CD4-positive, CD25-positive, alpha-beta regulatory T cell (primary cell): ENCODE results near the gene EIF2A. TPM values are rescaled to one million over a fixed set of nuclear protein-coding genes. Genes with fewer than 3 reads are reported as not detected.
A peak's percentile ranks its signal among the peaks of the same experiment; 100 is the strongest.

ENCODE experiments used
- ATAC-seq, 2 donors: fragments of 150-1000 bp; cut with Tn5 transposase; one replicate each; pipeline ENCODE4 v1.10.0; 2021; ENCODE audit warnings: low read depth in 2 of 2, moderate number of reproducible peaks in 2 of 2, moderate library complexity in 1 of 2
- DNase-seq, 3 donors: peaks; one replicate each; pipeline versions ENCODE4 v3.0.0 to v3.0.0-alpha.2; 2012 to 2022; ENCODE audit warnings: mixed read lengths in 1 of 3
- H3K27ac ChIP-seq: one replicate; pipeline ENCODE4 v1.7.0; 2013; ENCODE audit warnings: mild to moderate bottlenecking, low read length; ENCODE audit not compliant: insufficient read depth, poor library complexity, severe bottlenecking
- H3K27me3 ChIP-seq: one replicate; pipeline ENCODE4 v1.7.0; 2013; ENCODE audit warnings: low read length; ENCODE audit not compliant: control insufficient read depth, insufficient read depth
- H3K36me3 ChIP-seq: one replicate; pipeline ENCODE4 v1.7.0; 2013; ENCODE audit warnings: mild to moderate bottlenecking, low read length, moderate library complexity; ENCODE audit not compliant: control insufficient read depth, insufficient read depth
- H3K4me1 ChIP-seq: 2 replicates; pipeline ENCODE4 v1.7.0; 2013; ENCODE audit warnings: mild to moderate bottlenecking, low read length; ENCODE audit not compliant: insufficient read depth, control insufficient read depth, poor library complexity, severe bottlenecking
- H3K4me3 ChIP-seq: one replicate; pipeline ENCODE4 v1.7.0; 2013; ENCODE audit warnings: low read depth, mild to moderate bottlenecking, low read length, moderate library complexity
- H3K9me3 ChIP-seq, 2 experiments: 1 replicate in 1 of 2; 2 replicates in 1 of 2; pipeline ENCODE4 v1.7.0; 2013; ENCODE audit warnings: low read length in 2 of 2, mild to moderate bottlenecking in 1 of 2, moderate library complexity in 1 of 2; ENCODE audit not compliant: control insufficient read depth in 2 of 2
- H3K27ac Mint-ChIP-seq, 3 donors: one replicate each; pipeline ENCODE4 v1.8.0; 2020 to 2022; ENCODE audit warnings: mild to moderate bottlenecking in 3 of 3, mixed read lengths in 3 of 3, moderate library complexity in 2 of 3
- H3K27me3 Mint-ChIP-seq: one replicate; pipeline ENCODE4 v1.8.0; 2022; ENCODE audit warnings: mild to moderate bottlenecking, mixed read lengths
- H3K36me3 Mint-ChIP-seq: one replicate; pipeline ENCODE4 v1.8.0; 2020; ENCODE audit warnings: mixed read lengths
- H3K4me1 Mint-ChIP-seq, 4 donors: one replicate each; pipeline ENCODE4 v1.8.0; 2020 to 2022; ENCODE audit warnings: mixed read lengths in 4 of 4, mild to moderate bottlenecking in 1 of 4
- H3K4me3 Mint-ChIP-seq, 4 donors: one replicate each; pipeline ENCODE4 v1.8.0; 2020 to 2022; ENCODE audit warnings: mild to moderate bottlenecking in 4 of 4, mixed read lengths in 4 of 4, moderate library complexity in 3 of 4
- H3K9me3 Mint-ChIP-seq, 7 donors: one replicate each; pipeline ENCODE4 v1.8.0; 2020 to 2022; ENCODE audit warnings: mixed read lengths in 7 of 7, mild to moderate bottlenecking in 3 of 7, moderate library complexity in 2 of 7
- polyA plus RNA-seq, 4 donors: library from polyadenylated mRNA; unstranded; fragments of 300-500 nt; fragmentation: Illumina TruSeq; gene quantifications; one replicate each; pipeline ENCODE4 v1.2.3, GENCODE V29; 2021
- total RNA-seq: library from RNA; stranded (reverse); gene quantifications from one replicate; pipeline ENCODE4 v1.2.3, GENCODE V29; 2022

Gene EIF2A
- total and polyA plus RNA-seq, 5 donors from 2014 or later: 34.1 to 94.4 (median 49.4) TPM

DNA sequence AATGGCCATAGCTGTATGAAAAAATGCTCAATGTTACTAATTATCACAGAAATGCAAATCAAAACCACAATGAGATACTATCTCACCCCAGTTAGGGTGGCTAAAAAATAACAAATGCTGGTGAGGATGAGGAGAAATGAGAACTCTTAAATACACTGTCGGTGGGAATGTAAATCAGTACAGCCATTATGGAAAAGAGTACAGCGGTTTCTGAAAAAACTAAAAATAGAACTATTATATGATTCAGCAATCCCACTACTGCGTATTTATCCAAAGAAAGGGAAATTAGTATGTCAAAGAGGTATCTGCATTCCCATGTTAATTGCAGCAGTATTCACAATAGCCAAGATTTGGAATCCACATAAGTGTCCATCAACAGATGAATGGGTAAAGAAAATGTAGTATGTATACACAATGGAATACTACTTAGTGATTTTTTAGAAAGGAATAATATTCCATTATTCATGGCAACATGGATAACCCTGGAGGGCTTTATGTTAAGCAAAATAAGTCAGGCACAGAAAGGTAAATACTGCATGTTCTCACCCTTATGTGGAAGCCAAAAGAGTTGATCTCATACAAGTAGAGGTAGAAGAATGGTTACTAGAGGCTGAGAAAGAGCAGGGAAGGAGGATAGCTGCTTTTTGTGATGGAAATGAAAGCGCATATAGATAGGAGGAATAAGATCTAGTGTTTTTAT lies 35.3 kb upstream of the EIF2A start:
- H3K27ac Mint-ChIP-seq: no peak overlapping the region
- H3K9me3 Mint-ChIP-seq: peaks cover 0 to 4% (median 0%) of the 10 kb centered on the region in 7 donors

DNA sequence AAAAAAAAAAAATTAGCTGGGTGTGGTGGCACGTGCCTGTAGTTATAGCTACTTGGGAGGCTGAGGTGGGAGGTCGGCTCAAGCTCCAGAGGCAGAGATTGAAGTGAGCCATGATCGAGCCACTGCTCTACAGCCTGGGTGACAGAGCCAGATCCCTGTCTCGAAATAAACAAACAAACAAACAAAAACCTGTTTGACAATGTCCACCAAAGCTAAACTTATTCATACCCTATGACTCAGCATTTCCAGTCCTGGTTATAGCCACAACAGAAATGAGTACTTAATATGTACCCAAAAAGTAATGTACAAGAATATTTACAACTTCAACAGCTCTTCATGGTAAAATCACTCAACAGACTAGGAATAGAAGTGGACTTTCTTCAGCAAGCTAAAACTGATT lies 31.4 kb upstream of the EIF2A start:
- ATAC-seq (no peak), DNase-seq (no peak)
- Mint-ChIP-seq H3K36me3 (no peaks in the 10 kb centered on the region), H3K27ac (no peak overlapping the region), H3K4me1 (no peaks in the 10 kb centered on the region), H3K4me3 (no peak overlapping the region), H3K9me3 (peaks cover 0 to 8% (median 2%) of the 10 kb centered on the region in 7 donors), H3K27me3 (peaks cover 47% of the 10 kb centered on the region)
- H3K27ac ChIP-seq: no peak overlapping the region
- H3K9me3 ChIP-seq: peaks cover 3 to 5% of the 10 kb centered on the region in 2 experiments
- H3K4me3 ChIP-seq: no peak overlapping the region
- peaks cover 4% of the 10 kb centered on the region for H3K27me3 ChIP-seq
- no peaks in the 10 kb centered on the region for H3K4me1 ChIP-seq
- H3K36me3 ChIP-seq: no peaks in the 10 kb centered on the region

More for the DNA sequence above, 35.3 kb upstream of the EIF2A start:
- Mint-ChIP-seq H3K4me3 (no peak overlapping the region), H3K4me1 (no peaks in the 10 kb centered on the region), H3K27me3 (peaks cover 62% of the 10 kb centered on the region), H3K36me3 (peaks cover 4% of the 10 kb centered on the region)
- Histone ChIP-seq H3K27me3 (peaks cover 9% of the 10 kb centered on the region), H3K4me3 (no peak overlapping the region), H3K27ac (no peak overlapping the region), H3K36me3 (no peaks in the 10 kb centered on the region), H3K4me1 (no peaks in the 10 kb centered on the region), H3K9me3 (no peaks in the 10 kb centered on the region)
- no peak for ATAC-seq
- no peak for DNase-seq

DNA sequence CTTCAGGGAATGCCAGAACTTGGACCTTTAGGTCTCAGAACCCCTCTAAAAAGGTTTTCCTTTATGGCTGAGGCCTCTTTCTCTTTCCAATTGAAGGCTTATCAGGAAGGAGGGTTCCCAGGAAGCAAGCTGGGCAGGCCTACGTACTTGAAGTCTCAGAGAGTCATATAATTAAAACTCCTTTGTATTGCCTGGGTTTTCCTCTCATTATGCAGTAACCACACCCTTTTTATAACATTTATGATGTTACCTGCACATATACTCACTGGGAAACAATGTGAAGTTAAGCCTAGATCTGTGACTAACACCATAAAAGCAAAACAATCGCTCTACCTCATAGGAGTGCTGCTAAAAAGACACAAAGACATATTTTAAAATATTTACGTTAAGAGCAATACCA lies 27.6 kb upstream of the EIF2A start:
- Mint-ChIP-seq H3K27ac (peak overlapping the region in 1 of 3 donors; percentile 7), H3K9me3 (peaks cover 0 to 8% (median 1%) of the 10 kb centered on the region in 7 donors), H3K36me3 (no peaks in the 10 kb centered on the region), H3K4me3 (no peak overlapping the region), H3K27me3 (peaks cover 35% of the 10 kb centered on the region), H3K4me1 (no peaks in the 10 kb centered on the region)
- H3K36me3 ChIP-seq: no peaks in the 10 kb centered on the region
- peaks cover 7% of the 10 kb centered on the region for H3K27me3 ChIP-seq
- DNase-seq: no peak
- no peak overlapping the region for H3K27ac ChIP-seq
- no peak overlapping the region for H3K4me3 ChIP-seq
- H3K9me3 ChIP-seq: peaks cover 3 to 5% of the 10 kb centered on the region in 2 experiments
- no peaks in the 10 kb centered on the region for H3K4me1 ChIP-seq
- ATAC-seq: no peak

DNA sequence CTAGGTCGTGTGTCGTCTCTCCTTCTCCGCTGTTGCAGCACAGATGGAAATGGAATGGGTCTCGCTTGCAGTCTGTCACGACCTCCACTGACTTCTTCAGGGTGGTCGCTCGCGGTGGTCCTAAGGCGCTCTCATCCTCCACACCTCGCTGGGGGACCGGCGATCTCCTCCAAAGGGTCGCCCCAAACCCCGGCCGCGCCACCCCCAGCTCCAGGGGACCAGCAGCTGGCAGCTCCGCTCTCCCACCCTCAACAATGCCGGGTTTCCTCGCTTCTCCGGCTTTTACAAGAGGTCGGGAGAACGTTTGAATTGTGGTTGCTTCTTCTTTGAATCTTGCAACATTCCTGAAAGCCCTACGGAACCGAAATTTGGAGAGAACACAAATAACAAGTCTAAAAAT lies 26.2 kb upstream of the EIF2A start:
- Histone ChIP-seq H3K36me3 (no peaks in the 10 kb centered on the region), H3K4me3 (no peak overlapping the region), H3K9me3 (peaks cover 3 to 5% of the 10 kb centered on the region in 2 experiments), H3K27ac (no peak overlapping the region), H3K4me1 (no peaks in the 10 kb centered on the region), H3K27me3 (peaks cover 7% of the 10 kb centered on the region)
- DNase-seq (no peak), ATAC-seq (no peak)
- H3K4me3 Mint-ChIP-seq: no peak overlapping the region
- H3K4me1 Mint-ChIP-seq: no peaks in the 10 kb centered on the region
- H3K27me3 Mint-ChIP-seq: peaks cover 26% of the 10 kb centered on the region
- peaks cover 0 to 8% (median 1%) of the 10 kb centered on the region in 7 donors for H3K9me3 Mint-ChIP-seq
- H3K27ac Mint-ChIP-seq: no peak overlapping the region
- no peaks in the 10 kb centered on the region for H3K36me3 Mint-ChIP-seq

DNA sequence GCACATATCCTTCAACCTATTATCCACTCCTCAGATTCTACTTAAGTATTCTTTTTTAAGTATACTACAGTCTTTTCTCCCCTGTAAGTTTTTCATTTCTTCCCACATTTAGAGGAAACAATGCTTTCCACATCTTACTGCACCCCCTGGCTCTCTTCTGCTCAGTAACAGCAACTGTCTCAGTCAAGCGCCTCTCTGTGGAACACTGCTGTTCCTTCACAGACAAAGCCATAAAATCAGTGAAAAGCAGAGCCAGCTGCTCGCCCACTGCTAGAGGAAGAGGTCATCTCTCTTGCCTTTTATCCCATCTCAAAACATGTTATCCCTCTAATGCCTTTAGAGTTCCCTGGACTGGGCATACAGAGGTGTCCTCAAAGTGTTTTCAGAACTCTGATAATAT lies 25.1 kb upstream of the EIF2A start:
- Mint-ChIP-seq H3K9me3 (peaks cover 0 to 8% (median 1%) of the 10 kb centered on the region in 7 donors), H3K4me3 (no peak overlapping the region), H3K4me1 (no peaks in the 10 kb centered on the region), H3K36me3 (no peaks in the 10 kb centered on the region), H3K27ac (no peak overlapping the region), H3K27me3 (peaks cover 19% of the 10 kb centered on the region)
- H3K9me3 ChIP-seq: peaks cover 3 to 5% of the 10 kb centered on the region in 2 experiments
- no peaks in the 10 kb centered on the region for H3K36me3 ChIP-seq
- H3K4me3 ChIP-seq: no peak overlapping the region
- ATAC-seq (no peak), DNase-seq (no peak)
- H3K27me3 ChIP-seq: peaks cover 7% of the 10 kb centered on the region
- no peak overlapping the region for H3K27ac ChIP-seq
- no peaks in the 10 kb centered on the region for H3K4me1 ChIP-seq

DNA sequence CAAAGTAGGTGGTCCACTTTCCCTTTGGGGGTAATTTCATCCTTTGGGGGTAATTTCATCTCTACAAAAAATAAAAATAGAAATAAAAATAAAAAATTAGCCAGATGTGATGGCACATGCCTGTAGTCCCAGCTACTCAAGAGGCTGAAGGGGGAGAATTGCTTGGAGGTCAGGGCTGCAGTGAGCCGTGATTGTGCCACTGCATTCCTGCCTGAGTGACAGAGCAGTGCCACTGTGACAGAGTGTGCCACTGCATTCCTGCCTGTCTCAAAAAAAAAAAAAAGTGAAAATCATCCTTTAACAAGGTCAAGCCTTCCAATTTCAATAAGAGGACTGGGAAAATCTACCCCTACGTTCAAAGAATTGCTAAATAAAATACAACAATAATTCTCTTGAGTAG lies 23.0 kb upstream of the EIF2A start:
- Mint-ChIP-seq H3K4me1 (peaks cover 0 to 4% (median 0%) of the 10 kb centered on the region in 4 donors), H3K9me3 (no peaks in the 10 kb centered on the region), H3K27ac (no peak overlapping the region), H3K36me3 (no peaks in the 10 kb centered on the region), H3K4me3 (no peak overlapping the region), H3K27me3 (peaks cover 23% of the 10 kb centered on the region)
- no peak for ATAC-seq
- no peak for DNase-seq
- Histone ChIP-seq H3K36me3 (no peaks in the 10 kb centered on the region), H3K4me1 (no peaks in the 10 kb centered on the region), H3K4me3 (no peak overlapping the region), H3K27ac (no peak overlapping the region), H3K9me3 (no peaks in the 10 kb centered on the region), H3K27me3 (peaks cover 6% of the 10 kb centered on the region)

DNA sequence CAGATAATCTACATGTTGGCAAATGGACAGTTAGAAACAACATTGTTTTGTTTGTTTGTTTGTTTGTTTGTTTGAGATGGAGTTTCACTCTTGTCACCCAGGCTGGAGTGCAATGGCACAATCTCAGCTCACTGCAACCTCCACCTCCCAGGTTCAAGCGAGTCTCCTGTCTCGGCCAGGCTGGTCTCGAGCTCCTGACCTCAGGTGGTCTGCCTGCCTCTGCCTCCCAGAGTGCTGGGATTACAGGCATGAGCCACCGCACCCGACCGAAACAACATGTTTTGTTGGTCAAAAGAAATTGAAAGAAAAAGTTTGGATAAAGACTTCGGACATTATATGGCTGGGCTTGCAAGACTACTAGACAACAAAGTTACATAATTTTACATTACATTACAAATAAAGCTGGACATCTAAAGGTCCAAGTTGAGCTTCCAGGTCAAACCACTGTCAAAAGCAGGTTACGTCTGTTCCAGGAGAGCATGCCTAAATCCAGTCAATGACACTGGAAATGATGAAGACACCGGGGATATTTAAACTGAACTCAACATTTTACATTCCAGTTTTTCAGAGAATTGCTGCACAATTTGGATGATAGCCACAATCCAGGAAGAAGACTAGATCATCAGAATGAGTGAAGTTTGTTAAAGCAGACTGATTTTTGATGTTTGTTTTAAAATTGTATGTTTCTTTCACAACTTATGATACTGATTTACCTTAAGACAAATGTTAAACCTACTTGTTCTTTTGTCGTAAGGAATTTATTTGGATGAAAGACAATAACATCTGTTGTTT lies 18.9 kb upstream of the EIF2A start:
- H3K9me3 ChIP-seq: no peaks in the 10 kb centered on the region
- ATAC-seq (no peak), DNase-seq (no peak)
- no peaks in the 10 kb centered on the region for H3K36me3 ChIP-seq
- no peaks in the 10 kb centered on the region for H3K4me1 ChIP-seq
- H3K27ac Mint-ChIP-seq: no peak overlapping the region
- peaks cover 9% of the 10 kb centered on the region for H3K27me3 Mint-ChIP-seq
- no peak overlapping the region for H3K27ac ChIP-seq
- H3K27me3 ChIP-seq: peaks cover 2% of the 10 kb centered on the region
- H3K36me3 Mint-ChIP-seq: no peaks in the 10 kb centered on the region
- no peak overlapping the region for H3K4me3 ChIP-seq
- H3K4me1 Mint-ChIP-seq: peaks cover 2 to 7% (median 4%) of the 10 kb centered on the region in 4 donors
- H3K4me3 Mint-ChIP-seq: no peak overlapping the region
- H3K9me3 Mint-ChIP-seq: no peaks in the 10 kb centered on the region
